ENCODE data around the gene WRNIP1.
"Not testable (repeated sequence)": the region's sequence is repeated elsewhere in the genome, so short reads cannot be mapped to it uniquely, and the experiment has no call there.

Gene WRNIP1

DNA sequence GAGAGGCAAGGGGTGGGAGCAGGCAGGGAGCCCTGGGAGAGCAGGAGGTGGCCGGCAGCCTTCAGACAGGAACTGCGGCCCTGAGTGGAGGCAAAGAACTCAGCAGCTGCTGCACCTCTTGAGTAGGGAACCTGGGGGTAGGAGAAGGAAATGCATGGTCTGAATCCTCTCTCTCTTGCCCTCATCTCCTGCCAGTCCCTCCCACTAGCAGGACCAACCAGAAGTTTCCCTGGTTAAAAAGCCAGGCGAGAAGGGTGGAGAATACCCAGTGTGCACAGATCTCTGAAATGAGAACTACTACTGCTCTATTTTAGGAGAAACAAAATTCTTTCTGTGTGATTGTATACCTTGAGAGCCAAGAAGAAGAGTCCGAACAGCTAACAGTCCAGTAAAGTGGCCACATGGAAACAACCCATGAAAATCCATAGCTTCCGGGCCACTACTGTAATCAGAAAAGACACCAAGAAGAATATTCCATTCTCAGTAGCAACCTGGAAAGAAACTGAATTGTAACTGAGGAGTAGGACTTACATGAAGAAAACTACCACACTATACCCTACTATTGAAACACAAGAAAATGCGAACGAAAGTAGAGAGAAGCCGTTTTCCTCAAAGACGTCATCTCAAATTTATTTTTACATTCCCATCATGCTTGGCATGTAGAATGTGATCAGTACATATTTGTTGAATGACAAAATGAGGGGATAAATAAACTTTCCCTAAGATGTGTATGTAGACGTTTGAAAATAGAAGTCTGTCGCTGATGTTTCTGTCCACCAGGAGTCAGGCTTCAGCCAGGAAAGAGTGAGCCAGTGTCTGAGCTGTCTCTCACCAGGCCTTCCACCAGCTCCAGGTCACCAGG is 25.6 kb downstream of the WRNIP1 start:
- no peak for FAIRE-seq

DNA sequence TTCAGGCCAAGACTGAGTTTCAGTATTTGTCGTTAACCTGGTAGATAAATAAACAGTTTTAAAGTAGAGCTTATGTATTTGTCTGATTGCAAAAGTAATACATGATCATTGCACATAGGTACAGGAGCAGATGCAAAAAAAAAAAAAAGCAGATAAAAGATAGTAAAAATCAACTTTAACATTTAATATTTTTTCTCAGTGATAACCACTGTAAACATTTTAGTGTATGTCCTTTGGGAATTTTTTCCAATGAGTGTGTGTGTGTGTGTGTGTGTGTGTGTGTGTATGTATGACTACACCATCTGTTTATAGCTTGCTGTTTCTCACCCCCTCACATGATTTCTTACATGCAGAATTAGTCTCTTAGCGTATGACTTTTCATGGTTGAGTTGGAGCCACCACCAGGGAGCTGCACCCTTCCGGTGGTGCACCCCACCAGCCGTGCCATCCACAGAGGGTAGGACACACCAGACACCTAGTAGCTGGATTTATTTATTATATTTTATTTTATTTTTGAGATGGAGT is 26.3 kb downstream of the WRNIP1 start:
- FAIRE-seq: peak; percentile 76

DNA sequence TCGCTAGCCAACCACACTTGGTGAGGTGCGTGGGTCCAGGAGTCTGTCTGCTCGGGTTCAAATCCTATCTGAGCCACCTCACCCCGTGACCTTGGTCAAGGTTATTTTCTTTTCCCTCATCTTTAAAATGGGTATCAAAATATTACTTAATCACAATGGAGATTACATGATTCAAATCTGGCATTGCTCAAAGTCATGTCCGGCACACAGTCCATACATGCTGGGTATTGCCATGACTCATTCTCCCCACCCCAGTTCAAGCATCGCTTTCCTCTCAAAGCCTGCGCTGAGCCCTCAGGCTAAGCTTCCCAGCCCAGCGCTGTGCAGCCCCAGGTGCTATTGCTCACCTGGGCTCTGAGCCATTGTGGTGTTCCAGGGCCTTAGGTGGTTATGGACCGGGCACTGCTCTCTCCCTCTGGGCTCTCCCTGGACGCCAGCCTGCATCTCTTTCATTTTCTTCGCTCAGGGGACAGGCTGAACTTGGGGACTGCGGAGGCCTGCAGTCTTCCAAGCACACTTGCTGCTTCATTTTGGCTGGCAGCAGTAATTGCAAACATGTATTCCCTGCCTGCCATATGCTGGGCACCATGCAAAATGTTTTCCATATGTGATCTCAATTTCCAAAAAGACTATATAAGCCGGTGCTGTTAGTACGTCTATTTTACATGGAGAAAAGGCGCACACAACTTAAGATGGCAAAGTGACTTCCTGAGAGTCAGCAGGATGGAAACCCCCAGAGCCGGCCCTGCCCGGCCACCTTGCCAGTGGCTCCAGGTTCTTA is 27.3 kb downstream of the WRNIP1 start:
- no peak for FAIRE-seq

DNA sequence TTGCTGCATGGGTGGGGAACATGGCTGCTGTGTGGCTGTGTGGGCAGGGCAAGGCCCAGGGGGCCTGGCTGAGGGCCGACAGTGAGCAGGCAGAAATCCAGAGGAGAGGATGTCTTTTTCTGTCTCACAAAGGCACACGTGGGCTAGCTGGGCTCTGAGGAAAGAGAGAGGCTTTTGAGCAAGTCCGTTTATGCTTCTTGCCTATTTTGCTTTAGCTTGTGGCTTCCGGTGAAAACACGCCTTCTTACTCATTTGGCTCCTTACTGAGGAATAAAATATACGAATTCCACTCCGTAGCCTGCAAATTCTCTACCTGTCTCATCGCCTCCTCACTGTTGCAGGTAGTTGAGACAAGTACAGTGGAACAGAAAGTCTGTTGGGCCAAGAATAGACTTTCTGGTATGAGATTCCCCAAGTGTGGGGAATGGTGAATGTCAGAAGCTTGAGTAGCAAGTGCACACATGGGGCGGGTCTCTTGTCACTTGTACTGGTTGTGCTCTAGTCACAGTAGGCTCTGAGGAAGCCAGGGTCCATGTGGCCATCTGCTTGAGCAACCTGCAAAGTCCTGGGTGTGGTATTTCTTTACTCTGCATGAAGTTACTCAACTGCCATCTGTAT is 28.4 kb downstream of the WRNIP1 start:
- FAIRE-seq: no peak

DNA sequence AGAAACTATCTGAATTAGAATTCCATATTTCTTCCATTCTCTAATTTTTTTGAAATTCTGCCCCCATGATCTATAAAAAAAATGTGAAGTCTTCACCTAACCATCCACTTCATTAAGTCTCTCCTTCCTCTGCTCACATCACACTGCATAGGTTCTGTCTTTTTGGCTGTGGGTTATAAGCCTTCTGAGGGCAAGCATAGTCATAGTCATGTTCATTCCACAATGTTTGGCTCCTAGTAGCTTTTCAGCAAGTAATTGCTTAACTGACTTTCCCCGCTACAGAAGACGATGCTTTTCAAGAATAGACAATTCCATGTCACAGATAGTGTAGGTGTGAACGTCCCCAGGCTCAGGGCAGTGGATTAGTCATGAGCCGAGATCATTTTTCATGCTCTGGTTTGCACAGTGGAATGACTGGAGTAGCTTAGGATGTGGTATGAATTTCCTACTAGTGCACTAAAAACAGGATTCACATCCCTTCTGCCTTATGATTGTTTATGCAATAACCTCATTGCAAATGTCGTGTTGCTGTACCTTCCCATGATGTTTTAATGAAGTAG is 29.1 kb downstream of the WRNIP1 start:
- FAIRE-seq: no peak

DNA sequence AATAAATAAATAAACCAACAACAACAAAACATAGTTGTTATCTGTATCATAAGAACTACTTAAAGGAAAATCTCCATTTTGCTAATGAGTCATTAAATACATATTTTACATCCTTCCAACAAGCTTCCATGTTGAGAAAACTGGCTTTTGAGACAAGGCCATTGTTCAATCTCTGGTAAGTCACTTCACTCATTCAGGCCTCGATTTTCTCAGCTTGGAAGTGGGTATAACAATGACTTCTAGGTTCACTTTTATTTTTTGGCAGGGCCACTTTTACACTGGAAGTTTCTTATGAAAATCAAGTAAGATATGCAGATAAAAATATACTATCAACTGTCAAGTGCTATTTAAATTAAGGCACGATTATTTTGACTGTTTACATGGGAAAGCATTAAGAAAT is 30.0 kb downstream of the WRNIP1 start:
- FAIRE-seq: no peak

DNA sequence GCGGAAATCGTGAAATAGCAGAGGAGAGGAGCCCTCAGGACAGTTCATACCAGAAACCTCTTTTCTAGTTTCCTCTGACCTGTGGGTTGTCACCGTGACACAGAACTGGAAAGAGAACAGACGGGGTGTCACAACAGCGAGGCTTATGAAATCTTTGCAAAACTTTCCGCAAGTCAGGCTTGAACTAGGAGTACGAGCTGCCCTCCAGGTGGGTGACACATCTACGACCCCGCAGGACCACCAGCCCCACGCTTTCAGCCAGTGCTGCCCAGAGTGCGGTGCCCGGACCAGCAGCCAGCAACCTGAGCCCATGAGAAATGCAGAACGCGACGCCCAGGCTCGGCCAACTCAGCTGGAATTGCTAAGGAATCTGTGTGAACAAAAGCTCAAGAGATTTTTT is 30.8 kb downstream of the WRNIP1 start:
- FAIRE-seq: no peak

DNA sequence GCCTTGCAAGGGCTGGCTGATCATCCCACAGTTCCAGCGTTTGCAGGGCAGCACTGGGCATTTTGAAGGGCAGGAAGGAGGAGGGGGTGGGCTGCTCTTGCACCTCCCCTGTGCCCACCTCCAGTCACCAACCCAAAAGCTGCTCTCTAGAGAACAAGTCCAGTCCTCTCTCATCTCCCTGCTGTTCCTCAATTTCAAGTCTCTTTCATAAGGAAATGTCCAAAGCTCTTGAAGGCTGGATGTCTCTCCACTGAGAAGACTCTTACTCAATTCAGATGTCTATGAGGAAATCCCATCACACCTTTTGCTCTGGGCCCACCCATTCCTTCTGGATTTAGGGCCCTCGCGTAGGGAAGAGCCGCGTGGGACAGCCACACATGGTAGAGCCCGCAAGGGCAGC is 31.7 kb downstream of the WRNIP1 start:
- no peak for FAIRE-seq

DNA sequence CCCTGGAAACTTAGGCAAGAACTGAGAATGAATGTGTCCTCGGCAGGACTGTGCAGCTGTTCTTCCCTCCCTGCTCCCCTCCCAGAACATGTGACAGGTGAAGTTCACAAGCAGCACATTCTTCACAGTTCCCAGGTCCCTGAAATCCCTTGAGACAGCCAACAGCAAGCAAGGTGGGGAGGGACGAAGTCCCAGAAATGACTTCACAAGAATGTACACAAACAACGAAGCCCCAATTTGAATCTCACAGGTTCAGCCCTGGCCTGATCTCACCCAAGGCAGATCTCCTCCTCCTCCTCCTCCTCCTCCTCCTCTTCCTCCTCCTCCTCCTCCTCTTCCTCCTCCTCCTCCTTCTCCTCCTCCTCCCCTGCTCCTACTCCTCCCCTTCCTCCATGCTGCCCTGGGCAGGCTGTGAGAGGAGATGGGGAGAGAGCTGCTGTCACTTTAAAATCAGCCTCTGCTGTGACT is 32.4 kb downstream of the WRNIP1 start:
- no peak for FAIRE-seq

DNA sequence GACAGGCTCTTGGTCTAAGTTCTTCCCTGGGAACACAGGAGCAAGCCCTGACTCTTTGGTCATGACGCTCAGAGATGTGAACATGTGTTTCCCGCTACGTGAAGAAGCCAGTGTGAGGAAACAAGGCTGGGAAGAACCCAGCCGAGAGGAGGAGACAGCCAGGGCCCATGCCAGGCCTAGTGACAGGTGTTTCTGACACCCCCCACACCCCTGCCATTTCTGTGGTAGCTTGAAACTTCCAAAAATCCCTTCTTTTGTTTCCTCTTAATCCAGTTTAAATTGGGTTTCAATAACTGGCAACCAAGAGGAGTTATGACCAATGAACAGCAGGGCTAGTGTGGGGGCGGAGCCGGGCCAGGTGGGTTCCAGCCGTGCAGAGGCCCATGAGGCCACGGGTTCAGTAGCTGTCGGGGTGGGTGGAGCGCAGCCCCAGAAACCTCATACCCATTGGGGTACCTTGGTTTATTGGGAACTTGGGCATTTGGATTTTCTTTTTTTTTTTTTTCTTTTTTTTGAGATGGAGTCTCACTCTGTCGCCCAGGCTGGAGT is 33.5 kb downstream of the WRNIP1 start:
- FAIRE-seq: no peak

DNA sequence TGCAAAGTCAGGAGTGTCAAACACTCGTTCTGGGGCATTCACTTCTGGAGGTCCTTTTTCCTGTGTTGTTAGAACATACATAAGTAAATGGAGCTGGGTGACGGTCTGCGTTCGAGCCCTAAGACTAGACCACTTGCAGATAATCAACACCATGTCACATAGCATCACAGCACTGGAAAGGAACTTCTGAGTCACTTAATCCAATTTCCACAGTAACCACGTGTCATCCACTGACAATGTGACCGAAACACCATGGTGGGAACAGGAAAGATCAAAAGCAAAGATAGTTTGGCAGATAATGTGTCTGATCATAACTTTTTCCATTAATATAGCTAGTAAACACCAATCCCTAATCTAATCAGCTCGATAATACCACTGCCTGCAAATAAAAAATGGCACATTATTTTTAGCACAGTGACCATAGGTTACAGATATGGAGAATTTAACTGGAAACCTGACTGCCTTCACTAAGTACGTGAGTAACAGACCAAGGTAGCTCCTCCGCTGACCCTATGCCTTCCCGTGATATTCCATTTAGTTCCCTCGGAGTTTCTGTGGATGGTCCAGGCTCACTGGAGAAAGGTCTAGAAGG is 34.8 kb downstream of the WRNIP1 start:
- FAIRE-seq: no peak

DNA sequence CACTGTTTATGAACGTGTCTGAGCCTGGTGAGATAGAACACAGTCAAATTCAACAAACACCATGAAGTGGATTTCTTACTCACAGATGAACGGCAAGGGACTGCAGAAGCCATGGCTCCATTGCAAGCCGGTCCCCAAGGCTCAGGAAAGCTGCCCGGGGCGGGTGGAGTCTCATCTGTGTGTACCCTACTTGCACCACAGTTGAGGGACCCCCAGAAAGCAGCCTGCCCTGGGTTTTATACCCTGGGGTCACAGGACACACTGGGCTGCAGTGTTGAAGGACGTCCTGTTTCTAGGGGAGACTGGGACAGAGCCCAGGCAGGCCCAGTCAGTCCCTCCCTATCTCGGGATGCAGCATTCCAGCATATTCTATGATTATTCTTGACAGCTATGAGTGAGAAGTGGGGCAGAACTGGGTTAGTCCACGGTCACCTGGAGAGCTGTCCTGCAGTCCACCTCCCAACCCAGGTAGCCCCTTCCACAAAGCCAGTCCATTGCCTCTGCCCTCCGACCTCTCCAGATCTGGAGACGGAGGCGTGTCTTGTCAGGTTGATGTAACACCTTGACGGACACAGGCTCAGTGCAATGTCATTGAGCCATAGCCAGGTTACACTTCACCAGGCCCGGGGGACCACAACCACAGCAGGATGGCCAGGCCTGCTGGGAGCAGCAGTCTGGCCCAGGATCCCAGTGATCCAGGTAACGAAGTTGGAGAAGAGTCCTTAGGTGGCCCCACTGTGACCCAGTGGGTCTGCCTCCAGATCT is 35.5 kb downstream of the WRNIP1 start:
- FAIRE-seq: no peak

DNA sequence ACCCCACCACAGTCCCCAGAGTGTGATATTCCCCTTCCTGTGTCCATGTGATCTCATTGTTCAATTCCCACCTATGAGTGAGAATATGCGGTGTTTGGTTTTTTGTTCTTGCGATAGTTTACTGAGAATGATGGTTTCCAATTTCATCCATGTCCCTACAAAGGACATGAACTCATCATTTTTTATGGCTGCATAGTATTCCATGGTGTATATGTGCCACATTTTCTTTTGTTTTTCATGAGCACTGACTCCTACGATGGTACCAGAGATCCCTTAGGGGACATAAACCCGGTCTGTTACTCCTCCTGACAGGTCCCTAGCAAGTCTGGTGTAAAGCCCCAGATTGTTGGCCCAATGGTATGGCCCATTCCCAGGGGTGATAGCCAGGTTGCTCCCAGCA is 36.5 kb downstream of the WRNIP1 start:
- FAIRE-seq: not testable (repeated sequence)

DNA sequence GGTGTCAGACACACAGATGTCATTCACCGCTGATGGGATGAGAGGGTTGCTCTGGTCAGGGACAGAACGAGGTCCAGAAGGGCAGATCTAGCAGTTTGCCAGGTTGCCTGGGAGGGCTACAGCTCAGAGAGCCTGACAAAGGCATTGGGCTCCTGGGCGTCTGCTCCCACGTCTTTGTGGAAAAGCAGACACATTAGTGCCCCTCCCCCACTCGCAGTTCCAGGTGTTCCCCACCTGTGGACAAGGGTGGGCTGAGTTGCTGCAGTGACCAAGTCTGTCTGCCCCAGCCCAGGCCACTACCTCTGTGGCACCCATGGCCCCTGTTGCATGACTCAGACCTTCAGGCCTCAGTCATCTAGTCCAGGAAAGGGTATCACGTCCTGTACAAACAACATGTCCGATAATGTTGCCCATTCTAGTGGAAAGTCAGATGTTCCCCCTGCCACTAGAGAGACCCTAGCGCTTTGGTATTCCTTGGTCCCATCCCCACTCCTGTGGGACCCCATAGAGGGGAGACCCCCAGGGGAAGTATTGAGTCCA is 37.4 kb downstream of the WRNIP1 start:
- no peak for FAIRE-seq

DNA sequence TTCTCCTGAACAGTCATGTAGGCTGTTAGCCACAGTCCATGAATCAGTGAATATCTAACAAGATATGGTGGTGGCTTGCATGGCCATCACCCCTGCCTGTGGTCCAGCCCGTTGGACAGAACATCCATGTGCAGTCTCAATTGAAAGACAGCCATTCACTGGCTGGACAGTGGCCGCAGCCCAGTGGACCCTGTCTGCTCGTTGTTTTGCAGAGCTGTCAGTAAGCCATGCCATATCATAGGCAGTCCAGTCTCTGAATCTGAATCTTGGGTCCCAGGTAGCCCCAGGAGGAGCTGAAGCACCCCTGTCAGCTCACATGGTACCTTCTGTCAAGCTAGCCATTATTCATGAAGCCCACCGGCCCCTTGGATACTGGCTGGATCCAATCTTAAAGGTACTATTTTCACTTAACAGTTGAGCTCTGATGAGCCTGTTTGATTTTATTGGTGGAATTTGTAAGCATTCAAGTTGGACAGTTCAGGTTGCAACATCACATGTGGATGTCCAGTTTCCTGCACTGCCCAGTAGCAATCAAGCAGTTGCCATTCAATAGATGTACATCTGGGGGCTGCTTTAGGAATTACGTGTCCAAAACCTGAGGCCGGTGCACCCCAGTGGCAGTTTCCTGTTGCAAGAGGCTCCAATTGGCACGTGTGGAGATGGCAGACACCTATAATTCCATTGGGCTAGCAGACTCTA is 38.7 kb downstream of the WRNIP1 start:
- no peak for FAIRE-seq

DNA sequence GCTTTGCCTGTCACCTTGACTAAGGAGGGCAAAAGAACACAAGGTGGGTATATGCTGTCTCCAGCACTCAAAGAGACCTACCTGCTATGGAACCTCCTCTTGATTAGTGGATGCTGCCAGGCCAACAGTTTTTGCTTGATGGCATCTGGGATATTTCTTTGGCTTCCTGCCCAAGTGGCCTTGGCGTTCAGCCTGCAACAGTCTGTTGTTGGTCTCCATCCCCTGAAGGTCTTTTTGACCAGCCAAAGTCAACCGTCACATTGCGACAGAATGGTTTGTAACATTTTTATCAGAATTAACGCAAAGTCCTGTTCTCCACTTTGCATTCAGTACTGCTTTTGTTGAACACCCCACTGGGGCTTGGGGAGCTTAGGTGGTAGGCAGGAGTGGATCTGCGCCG is 39.3 kb downstream of the WRNIP1 start:
- no peak for FAIRE-seq

DNA sequence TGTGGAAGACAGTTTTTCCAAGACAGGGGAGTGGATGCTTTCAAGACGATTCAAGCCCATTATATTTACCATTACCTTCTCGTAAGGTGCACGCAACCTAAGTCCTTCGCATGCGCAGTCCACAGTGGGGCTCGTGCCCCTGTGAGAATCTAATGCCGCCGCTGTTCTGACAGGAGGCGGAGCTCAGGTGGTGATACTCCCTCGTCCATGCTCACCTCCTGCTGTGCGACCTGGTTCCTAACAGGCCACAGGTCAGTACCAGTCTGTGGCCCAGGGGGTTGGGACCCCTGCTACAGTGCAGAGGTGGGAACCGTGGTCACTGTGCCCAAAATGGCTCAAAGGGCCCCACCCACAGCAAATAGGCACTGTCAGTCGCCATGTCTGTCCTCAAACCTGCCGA is 39.8 kb downstream of the WRNIP1 start:
- no peak for FAIRE-seq

DNA sequence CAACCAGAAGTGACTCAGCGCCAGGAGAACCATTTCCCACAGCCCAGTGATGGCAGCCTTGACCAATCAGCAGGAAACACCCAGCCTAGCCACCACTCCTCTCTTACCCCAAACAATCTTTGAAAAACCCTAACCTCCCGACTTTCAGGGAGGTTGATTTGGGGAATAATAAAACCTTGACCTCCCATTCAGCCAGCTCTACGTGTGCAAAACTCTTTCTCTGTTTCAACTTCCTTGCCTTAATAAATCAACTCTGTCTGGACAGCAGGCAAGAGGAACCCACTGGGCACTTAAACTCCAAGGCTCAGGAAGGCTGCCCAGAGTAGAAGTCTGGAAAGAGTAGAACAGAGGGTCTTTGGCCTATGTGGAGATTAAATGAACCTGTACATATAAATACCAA is 41.5 kb downstream of the WRNIP1 start:
- no peak for FAIRE-seq

DNA sequence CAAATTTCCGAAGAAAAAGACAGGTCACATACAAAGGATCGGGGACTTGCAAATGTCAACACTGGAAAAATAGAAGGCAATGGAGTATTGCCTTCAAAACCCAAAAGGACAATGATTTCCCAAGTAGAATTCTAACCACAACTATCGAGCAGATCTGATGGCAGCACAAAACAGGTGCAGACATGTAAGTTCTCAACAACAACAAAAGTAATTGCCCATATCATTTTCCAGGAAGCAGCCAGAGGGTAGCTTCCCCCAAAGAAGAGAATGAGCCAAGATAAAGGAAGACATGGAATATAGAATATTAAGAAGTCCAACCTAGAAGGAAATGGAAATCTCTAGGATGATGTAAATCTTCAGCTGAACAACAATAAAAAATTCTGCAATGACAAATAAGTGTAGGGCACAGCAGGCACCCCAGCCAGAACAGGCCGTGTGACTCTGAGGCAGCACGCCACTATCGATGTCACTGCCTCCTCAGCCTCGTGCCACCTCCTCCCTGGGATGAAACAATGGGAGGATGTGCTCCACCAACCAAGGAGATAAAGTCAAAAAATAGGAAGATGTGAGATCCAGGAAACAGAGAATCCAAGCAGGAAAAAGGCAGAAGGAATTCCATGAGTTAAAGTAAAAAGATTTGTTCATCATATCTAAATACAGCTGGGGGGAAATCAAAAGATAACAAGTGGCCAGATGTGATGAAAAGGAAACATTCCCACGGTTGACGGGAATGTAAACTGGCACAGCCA is 42.3 kb downstream of the WRNIP1 start:
- FAIRE-seq: no peak

DNA sequence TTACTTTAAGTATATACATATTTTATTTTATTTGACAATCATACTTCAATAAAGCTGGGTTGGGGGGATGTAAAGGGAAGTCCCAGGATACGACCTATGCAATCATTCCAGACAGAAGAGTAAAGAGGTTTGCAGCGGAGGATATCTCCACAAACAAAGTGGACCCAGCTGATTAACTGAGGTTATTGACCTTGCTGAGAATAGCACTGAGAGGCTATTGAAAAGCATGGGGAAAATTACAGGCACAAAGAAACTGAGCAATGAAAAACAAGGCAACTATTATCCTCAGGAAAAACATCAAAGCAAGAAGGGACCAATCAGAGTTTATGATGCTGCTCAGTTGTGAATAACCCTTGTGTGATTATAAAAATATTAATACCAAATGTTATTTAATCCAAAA is 43.8 kb downstream of the WRNIP1 start:
- no peak for FAIRE-seq

Measured in islet of Langerhans (tissue), 1 donor.